Measurements from ENCODE around the gene HOXB7. TPM values are rescaled to one million over a fixed set of nuclear protein-coding genes. Genes with fewer than 3 reads are reported as not detected.

Gene HOXB7
- total and polyA plus RNA-seq, 2 of the 13 experiments (the other 11 are each of a cell fraction or from before 2014, with no cell fraction given) = 0.04 TPM; not detected in 1

DNA sequence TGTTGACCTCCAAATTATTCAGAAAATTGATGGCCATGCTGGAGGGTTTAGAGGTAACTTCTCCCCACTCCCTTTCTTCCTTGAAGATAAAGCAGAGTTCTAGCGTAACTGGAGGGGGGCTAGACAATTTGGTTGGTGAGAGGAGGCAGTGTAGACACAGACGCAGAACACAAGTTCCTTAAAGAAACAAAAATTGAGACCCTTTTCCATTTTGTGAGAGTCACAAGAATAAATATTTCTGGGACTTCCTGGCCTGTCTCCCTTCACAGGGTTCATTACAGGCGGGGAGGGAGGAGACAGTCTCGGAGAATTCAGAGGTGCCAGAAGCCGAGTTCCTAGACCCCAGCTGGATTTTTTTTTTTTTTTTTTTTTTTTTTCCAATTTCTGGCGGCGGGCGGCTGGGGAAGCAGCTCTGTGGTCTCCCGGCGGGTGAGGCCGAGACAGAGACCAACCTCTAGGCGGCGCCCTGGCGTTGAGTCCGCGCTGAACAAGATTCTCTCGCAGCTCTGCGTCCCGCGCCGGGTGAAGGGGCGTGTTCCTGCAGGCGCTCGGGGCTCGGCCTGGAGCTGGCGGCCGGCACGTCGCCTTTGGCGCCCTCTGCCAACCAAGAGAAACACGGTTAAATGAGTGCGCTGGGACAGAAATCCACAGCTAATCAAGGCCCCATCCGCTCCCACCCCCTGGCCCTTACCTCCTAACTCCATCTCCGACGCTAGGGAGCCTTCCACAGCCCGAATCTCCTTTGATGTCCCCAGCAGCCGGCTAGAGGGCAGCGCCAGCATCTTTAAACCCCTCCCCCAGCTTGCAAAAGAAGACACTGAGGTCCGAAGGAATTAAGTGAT is 25.6 kb upstream of the HOXB7 start (continued):
- TF ChIP-seq NRL (CRISPR knock-in tag; IDR thresholded peaks at IDR 0.05; ENCODE audit: borderline replicate concordance) = no peak
- TF ChIP-seq, protein P1, sequence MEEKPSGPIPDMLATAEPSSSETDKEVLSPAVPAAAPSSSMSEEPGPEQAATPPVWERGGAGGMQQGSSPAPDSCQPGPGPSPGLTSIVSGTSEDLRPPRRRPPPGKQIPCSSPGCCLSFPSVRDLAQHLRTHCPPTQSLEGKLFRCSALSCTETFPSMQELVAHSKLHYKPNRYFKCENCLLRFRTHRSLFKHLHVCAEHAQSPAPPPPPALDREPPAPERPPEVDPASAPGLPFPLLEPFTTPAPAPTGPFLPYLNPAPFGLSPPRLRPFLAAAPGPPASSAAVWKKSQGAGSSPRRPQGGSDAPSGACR (CRISPR knock-in tag; IDR thresholded peaks at IDR 0.05) = no peak
- no peak for TF ChIP-seq ZNF543 (CRISPR knock-in tag; IDR thresholded peaks at IDR 0.05)
- no peak for TF ChIP-seq NONO (IDR thresholded peaks at IDR 0.05)
- 0 out of 2 replicates have a peak, but pooled peaks have one; percentile 37 for TF ChIP-seq NONO (CRISPR knock-in tag; conservative IDR thresholded peaks at IDR 0.05)
- 0 out of 2 replicates have a peak, but pooled peaks have one; percentile 53 for TF ChIP-seq KLF12 (CRISPR knock-in tag; IDR thresholded peaks at IDR 0.05; ENCODE audit: borderline replicate concordance)
- TF ChIP-seq FOXJ3 (CRISPR knock-in tag; IDR thresholded peaks at IDR 0.05; ENCODE audit: borderline replicate concordance) = no peak
- peak; percentile 43; the same call in 1 of the 2 replicates for TF ChIP-seq ZFP37 (CRISPR knock-in tag; IDR thresholded peaks at IDR 0.05; ENCODE audit: borderline replicate concordance)
- TF ChIP-seq, protein P2, sequence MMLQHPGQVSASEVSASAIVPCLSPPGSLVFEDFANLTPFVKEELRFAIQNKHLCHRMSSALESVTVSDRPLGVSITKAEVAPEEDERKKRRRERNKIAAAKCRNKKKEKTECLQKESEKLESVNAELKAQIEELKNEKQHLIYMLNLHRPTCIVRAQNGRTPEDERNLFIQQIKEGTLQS (CRISPR knock-in tag; IDR thresholded peaks at IDR 0.05) = no peak
- TF ChIP-seq SMYD3 (CRISPR knock-in tag; IDR thresholded peaks at IDR 0.05) = no peak
- no peak for TF ChIP-seq ZNF101 (CRISPR knock-in tag; IDR thresholded peaks at IDR 0.05; ENCODE audit: borderline replicate concordance, low read depth)
- peak; percentile 52; the same call in 1 of the 2 replicates for TF ChIP-seq GATAD1 (CRISPR knock-in tag; IDR thresholded peaks at IDR 0.05)
- no peak for TF ChIP-seq JUND (CRISPR knock-in tag; IDR thresholded peaks at IDR 0.05)
- peak; percentile 41; the same call in 1 of the 2 replicates for TF ChIP-seq PHF8 (CRISPR knock-in tag; IDR thresholded peaks at IDR 0.05)
- no peak for TF ChIP-seq TOPORS (CRISPR knock-in tag; IDR thresholded peaks at IDR 0.05)
- no peak for TF ChIP-seq NAIF1 (CRISPR knock-in tag; IDR thresholded peaks at IDR 0.05; ENCODE audit: borderline replicate concordance)
- TF ChIP-seq, protein P3, sequence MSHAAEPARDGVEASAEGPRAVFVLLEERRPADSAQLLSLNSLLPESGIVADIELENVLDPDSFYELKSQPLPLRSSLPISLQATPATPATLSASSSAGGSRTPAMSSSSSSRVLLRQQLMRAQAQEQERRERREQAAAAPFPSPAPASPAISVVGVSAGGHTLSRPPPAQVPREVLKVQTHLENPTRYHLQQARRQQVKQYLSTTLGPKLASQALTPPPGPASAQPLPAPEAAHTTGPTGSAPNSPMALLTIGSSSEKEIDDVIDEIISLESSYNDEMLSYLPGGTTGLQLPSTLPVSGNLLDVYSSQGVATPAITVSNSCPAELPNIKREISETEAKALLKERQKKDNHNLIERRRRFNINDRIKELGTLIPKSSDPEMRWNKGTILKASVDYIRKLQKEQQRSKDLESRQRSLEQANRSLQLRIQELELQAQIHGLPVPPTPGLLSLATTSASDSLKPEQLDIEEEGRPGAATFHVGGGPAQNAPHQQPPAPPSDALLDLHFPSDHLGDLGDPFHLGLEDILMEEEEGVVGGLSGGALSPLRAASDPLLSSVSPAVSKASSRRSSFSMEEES (CRISPR knock-in tag; IDR thresholded peaks at IDR 0.05) = peak; percentile 24; the same call in 1 of the 2 replicates
- no peak for TF ChIP-seq MYNN (CRISPR knock-in tag; IDR thresholded peaks at IDR 0.05; ENCODE audit: low read depth)
- peak; percentile 53; the same call in 1 of the 2 replicates for TF ChIP-seq YEATS2 (CRISPR knock-in tag; IDR thresholded peaks at IDR 0.05; ENCODE audit: borderline replicate concordance)
- no peak for TF ChIP-seq ZNF207 (IDR thresholded peaks at IDR 0.05; ENCODE audit: borderline replicate concordance)
- TF ChIP-seq ZFP82 (CRISPR knock-in tag; IDR thresholded peaks at IDR 0.05; ENCODE audit: borderline replicate concordance) = no peak
- peak; percentile 57; the same call in 1 of the 2 replicates for TF ChIP-seq MAF1 (CRISPR knock-in tag; IDR thresholded peaks at IDR 0.05; ENCODE audit: borderline replicate concordance)
- TF ChIP-seq SIX1 (CRISPR knock-in tag; IDR thresholded peaks at IDR 0.05; ENCODE audit: borderline replicate concordance) = no peak
- TF ChIP-seq ETV6 (CRISPR knock-in tag; conservative IDR thresholded peaks at IDR 0.05) = no peak; the same call in 1 of the 2 replicates
- TF ChIP-seq, protein P4, sequence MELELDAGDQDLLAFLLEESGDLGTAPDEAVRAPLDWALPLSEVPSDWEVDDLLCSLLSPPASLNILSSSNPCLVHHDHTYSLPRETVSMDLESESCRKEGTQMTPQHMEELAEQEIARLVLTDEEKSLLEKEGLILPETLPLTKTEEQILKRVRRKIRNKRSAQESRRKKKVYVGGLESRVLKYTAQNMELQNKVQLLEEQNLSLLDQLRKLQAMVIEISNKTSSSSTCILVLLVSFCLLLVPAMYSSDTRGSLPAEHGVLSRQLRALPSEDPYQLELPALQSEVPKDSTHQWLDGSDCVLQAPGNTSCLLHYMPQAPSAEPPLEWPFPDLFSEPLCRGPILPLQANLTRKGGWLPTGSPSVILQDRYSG (CRISPR knock-in tag; IDR thresholded peaks at IDR 0.05) = 0 out of 2 replicates have a peak, but pooled peaks have one; percentile 47
- TF ChIP-seq REXO4 (CRISPR knock-in tag; IDR thresholded peaks at IDR 0.05; ENCODE audit: borderline replicate concordance) = no peak
- TF ChIP-seq SP4 (CRISPR knock-in tag; IDR thresholded peaks at IDR 0.05) = no peak
- TF ChIP-seq ZNF17 (CRISPR knock-in tag; IDR thresholded peaks at IDR 0.05) = no peak

All from HepG2 (cell line).